Upper lobe of right lung (tissue), 1 donor: ENCODE data around the gene RSPH1. TPM values are rescaled to one million over a fixed set of nuclear protein-coding genes. Genes with fewer than 3 reads are reported as not detected.

Experiments
- ATAC-seq: fragments of 200-7000 bp; cut with Tn5 transposase; one replicate; pipeline ENCODE4 v1.9.1; 2020; ENCODE audit warnings: mild to moderate bottlenecking, moderate library complexity
- DNase-seq: peaks from one replicate; pipeline ENCODE4 v3.0.0-alpha.2; 2020
- H3K27ac ChIP-seq: fragments of 200-600 bp; one replicate; pipeline ENCODE4 v1.8.0; 2022
- H3K27me3 ChIP-seq: fragments of 200-600 bp; one replicate; pipeline ENCODE4 v1.8.0; 2022; ENCODE audit warnings: mild to moderate bottlenecking
- H3K36me3 ChIP-seq: fragments of 200-600 bp; one replicate; pipeline ENCODE4 v1.8.0; 2022
- H3K4me1 ChIP-seq: fragments of 200-600 bp; one replicate; pipeline ENCODE4 v1.8.0; 2022
- H3K4me3 ChIP-seq: fragments of 200-600 bp; one replicate; pipeline ENCODE4 v1.8.0; 2022; ENCODE audit warnings: mild to moderate bottlenecking
- H3K9me3 ChIP-seq: fragments of 200-600 bp; one replicate; pipeline ENCODE4 v1.8.0; 2022
- CTCF ChIP-seq: fragments of 200-600 bp; IDR thresholded peaks from one replicate; pipeline ENCODE4 v1.8.0; 2022; ENCODE audit warnings: antibody characterized with exemption
- intact Hi-C: fragments of 100-400 bp; cut with DNase I; formaldehyde crosslinking; loops from one replicate; pipeline ENCODE4 v1.11.0; 2022
- total RNA-seq: library from RNA; stranded (reverse); fragmentation: NEBNext Ultra II Directional; extraction: Animal tissue kit (Norgen Biotek cat#: 25700); gene quantifications from one replicate; pipeline ENCODE4 v1.2.1, GENCODE V29; 2021
- donor health status: DM: no; HTN: yes; CAD: no; lungs with severe emphysema.

Gene RSPH1
- total RNA-seq, 1 donor from 2014 or later: 0.84 TPM

- Histone ChIP-seq H3K4me3 (no peak overlapping the region), H3K4me1 (peaks cover 8% of the 10 kb centered on the region), H3K36me3 (no peaks in the 10 kb centered on the region), H3K9me3 (peaks cover 3% of the 10 kb centered on the region), H3K27me3 (no peaks in the 10 kb centered on the region), H3K27ac (no peak overlapping the region)
- intact Hi-C loops: no loop called here
- DNase-seq (no peak), ATAC-seq (no peak)
- no peak for TF ChIP-seq CTCF
Observed at GRCh38 chr21:42429021-42429420, 67.0 kb downstream of the RSPH1 start.

- intact Hi-C loops: no loop called here
- peaks cover under 1% of the 10 kb centered on the region for H3K9me3 ChIP-seq
- H3K4me1 ChIP-seq: peaks cover 12% of the 10 kb centered on the region
- no peak overlapping the region for H3K4me3 ChIP-seq
- no peak for TF ChIP-seq CTCF
- H3K27ac ChIP-seq: no peak overlapping the region
- H3K36me3 ChIP-seq: no peaks in the 10 kb centered on the region
- H3K27me3 ChIP-seq: no peaks in the 10 kb centered on the region
- DNase-seq (no peak), ATAC-seq (no peak)
Observed at GRCh38 chr21:42427809-42428419, 68.1 kb downstream of the RSPH1 start.

GRCh38 chr21:42426876-42427480 lies 69.0 kb downstream of the RSPH1 start:
- ATAC-seq: no peak
- DNase-seq: no peak
- H3K36me3 ChIP-seq: no peaks in the 10 kb centered on the region
- no peak overlapping the region for H3K4me3 ChIP-seq
- no peak overlapping the region for H3K27ac ChIP-seq
- H3K27me3 ChIP-seq: no peaks in the 10 kb centered on the region
- H3K9me3 ChIP-seq: no peaks in the 10 kb centered on the region
- H3K4me1 ChIP-seq: peaks cover 12% of the 10 kb centered on the region
- intact Hi-C loops: no loop called here
- no peak for TF ChIP-seq CTCF

- no peak overlapping the region for H3K4me3 ChIP-seq
- H3K9me3 ChIP-seq: no peaks in the 10 kb centered on the region
- intact Hi-C loops: no loop called here
- H3K27me3 ChIP-seq: no peaks in the 10 kb centered on the region
- no peak overlapping the region for H3K27ac ChIP-seq
- TF ChIP-seq CTCF: no peak
- no peak for DNase-seq
- ATAC-seq: no peak
- peaks cover 12% of the 10 kb centered on the region for H3K4me1 ChIP-seq
- H3K36me3 ChIP-seq: no peaks in the 10 kb centered on the region
Observed at GRCh38 chr21:42426424-42426823, 69.6 kb downstream of the RSPH1 start.

GRCh38 chr21:42425591-42425990 lies 70.4 kb downstream of the RSPH1 start:
- ATAC-seq (no peak), DNase-seq (no peak)
- Histone ChIP-seq H3K27me3 (no peaks in the 10 kb centered on the region), H3K4me1 (peaks cover 12% of the 10 kb centered on the region), H3K36me3 (no peaks in the 10 kb centered on the region), H3K9me3 (no peaks in the 10 kb centered on the region), H3K27ac (no peak overlapping the region), H3K4me3 (no peak overlapping the region)
- no peak for TF ChIP-seq CTCF
- intact Hi-C loops: no loop called here
